Ascending aorta (tissue), 2 donors: ENCODE data around the gene HNF1B. TPM values are rescaled to one million over a fixed set of nuclear protein-coding genes. Genes with fewer than 3 reads are reported as not detected.

Experiments used
- DNase-seq, 2 donors: peaks; one replicate each; pipeline ENCODE4 v3.0.0-alpha.2; 2019; ENCODE audit warnings: low spot score in 2 of 2
- H3K27ac ChIP-seq, 2 donors: fragments of 200-600 bp; sonication (generic); one replicate each; pipeline ENCODE4 v1.5.1; 2016 to 2017; ENCODE audit warnings: mild to moderate bottlenecking in 1 of 2
- H3K27me3 ChIP-seq: fragments of 200-600 bp; sonication (generic); one replicate; pipeline ENCODE4 v1.5.1; 2017
- H3K36me3 ChIP-seq, 2 donors: fragments of 200-600 bp; sonication (generic); one replicate each; pipeline ENCODE4 v1.5.1; 2016
- H3K4me1 ChIP-seq, 2 donors: fragments of 200-600 bp; sonication (generic); one replicate each; pipeline ENCODE4 v1.5.1; 2016 to 2017; ENCODE audit warnings: mild to moderate bottlenecking in 1 of 2
- H3K4me3 ChIP-seq, 2 donors: fragments of 200-600 bp; sonication (generic); one replicate each; pipeline ENCODE4 v1.5.1; 2016 to 2017; ENCODE audit warnings: mild to moderate bottlenecking in 1 of 2
- H3K9me3 ChIP-seq, 2 donors: fragments of 200-600 bp; sonication (generic); one replicate each; pipeline ENCODE4 v1.5.1; 2016
- intact Hi-C: fragments of 100-400 bp; cut with DNase I; formaldehyde crosslinking; loops from one replicate; pipeline ENCODE4 v1.15.1; 2023
- total RNA-seq: library from RNA; depleted of rRNA; stranded (reverse); fragments of >200 nt; gene quantifications from one replicate; pipeline ENCODE4 v1.1.0, GENCODE V29; 2016
- TF ChIP-seq, protein P1 (sequence below), 3 experiments: fragments of 200-600 bp in 2 of 3; fragments of 450-650 bp in 1 of 3; sonication (generic) in 2 of 3; IDR thresholded peaks; one replicate each; pipeline ENCODE4 v1.5.1; 2016 to 2019; ENCODE audit warnings: antibody characterized with exemption in 3 of 3, mild to moderate bottlenecking in 1 of 3, moderate library complexity in 1 of 3

The HNF1B gene
- total RNA-seq, 1 donor from 2014 or later, result not detected

DNA sequence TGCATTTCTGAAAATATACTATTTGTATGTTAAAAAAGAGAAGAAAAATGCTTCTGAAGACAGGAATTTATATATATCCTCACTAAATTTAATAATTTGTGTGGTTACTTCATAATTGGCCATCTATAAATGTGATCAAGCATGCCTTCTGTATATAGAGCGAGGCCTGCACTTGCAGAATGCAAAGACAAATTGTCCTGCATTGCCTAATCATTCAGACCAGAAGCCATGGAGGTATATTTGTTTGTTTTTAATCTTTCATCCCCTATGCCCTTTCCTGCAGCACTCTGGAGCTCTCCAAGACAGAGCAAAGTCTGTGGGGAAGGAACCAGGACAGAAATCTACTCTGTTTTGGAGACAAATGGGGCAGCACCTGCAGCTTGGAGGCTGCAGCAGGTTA, 77.8 kb downstream of the HNF1B start:
- H3K4me3 ChIP-seq, result no peak overlapping the region
- H3K36me3 ChIP-seq, result no peaks in the 10 kb centered on the region
- no peaks in the 10 kb centered on the region for H3K27me3 ChIP-seq
- intact Hi-C loops, result no loop called here
- no peaks in the 10 kb centered on the region for H3K4me1 ChIP-seq
- TF ChIP-seq, protein P1, sequence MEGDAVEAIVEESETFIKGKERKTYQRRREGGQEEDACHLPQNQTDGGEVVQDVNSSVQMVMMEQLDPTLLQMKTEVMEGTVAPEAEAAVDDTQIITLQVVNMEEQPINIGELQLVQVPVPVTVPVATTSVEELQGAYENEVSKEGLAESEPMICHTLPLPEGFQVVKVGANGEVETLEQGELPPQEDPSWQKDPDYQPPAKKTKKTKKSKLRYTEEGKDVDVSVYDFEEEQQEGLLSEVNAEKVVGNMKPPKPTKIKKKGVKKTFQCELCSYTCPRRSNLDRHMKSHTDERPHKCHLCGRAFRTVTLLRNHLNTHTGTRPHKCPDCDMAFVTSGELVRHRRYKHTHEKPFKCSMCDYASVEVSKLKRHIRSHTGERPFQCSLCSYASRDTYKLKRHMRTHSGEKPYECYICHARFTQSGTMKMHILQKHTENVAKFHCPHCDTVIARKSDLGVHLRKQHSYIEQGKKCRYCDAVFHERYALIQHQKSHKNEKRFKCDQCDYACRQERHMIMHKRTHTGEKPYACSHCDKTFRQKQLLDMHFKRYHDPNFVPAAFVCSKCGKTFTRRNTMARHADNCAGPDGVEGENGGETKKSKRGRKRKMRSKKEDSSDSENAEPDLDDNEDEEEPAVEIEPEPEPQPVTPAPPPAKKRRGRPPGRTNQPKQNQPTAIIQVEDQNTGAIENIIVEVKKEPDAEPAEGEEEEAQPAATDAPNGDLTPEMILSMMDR (IDR thresholded peaks at IDR 0.05), result no peak
- DNase-seq, result no peak
- H3K9me3 ChIP-seq, result no peaks in the 10 kb centered on the region
- no peak overlapping the region for H3K27ac ChIP-seq

DNA sequence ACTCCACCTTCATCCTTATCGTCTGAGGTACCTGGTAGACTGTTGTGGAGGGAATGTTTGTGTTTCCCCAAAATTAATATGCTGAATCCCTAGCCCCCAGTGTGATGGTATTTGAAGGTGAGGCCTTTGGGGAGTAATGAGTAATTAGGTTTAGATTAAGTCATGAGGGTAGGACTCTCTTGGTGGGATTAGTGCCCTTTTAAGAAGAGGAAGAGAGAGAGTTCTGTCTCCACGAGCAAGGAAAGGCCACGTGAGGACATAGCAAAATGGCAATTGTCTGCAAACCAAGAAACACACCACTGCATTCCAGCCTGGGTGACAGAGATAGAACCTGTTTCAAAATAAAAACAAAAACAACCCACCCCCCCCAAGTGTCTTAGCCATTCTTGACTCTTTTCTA, 80.6 kb downstream of the HNF1B start:
- intact Hi-C loops, result no loop called here

DNA sequence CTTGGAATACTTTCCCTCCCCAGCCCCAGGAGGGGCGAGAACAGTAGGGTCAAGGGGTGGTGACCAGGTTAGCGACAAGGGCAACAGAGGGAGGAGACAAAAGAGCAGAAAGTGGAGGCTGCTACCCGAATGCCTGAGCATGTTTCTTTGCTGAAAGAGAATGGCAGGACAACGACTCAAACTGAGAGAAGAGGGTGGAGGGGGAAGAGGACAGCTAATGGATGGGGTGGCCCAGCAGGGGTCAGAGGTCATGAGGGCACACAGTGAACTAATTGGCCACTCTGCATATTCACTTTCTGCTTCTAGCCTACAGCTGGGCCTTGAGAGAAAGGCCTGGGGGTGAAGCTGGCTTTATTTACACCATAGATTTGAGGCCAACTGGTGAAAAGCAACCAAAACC, 82.5 kb downstream of the HNF1B start:
- Histone ChIP-seq H3K27ac (no peak overlapping the region), H3K4me3 (no peak overlapping the region), H3K36me3 (no peaks in the 10 kb centered on the region), H3K4me1 (no peaks in the 10 kb centered on the region), H3K9me3 (no peaks in the 10 kb centered on the region), H3K27me3 (no peaks in the 10 kb centered on the region)
- TF ChIP-seq, protein P1 (IDR thresholded peaks at IDR 0.05), result no peak
- no peak for DNase-seq
- intact Hi-C loops, result no loop called here

More for the DNA sequence above, 80.6 kb downstream of the HNF1B start:
- TF ChIP-seq, protein P1 (IDR thresholded peaks at IDR 0.05), result no peak
- H3K27me3 ChIP-seq, result no peaks in the 10 kb centered on the region
- no peaks in the 10 kb centered on the region for H3K36me3 ChIP-seq
- H3K4me3 ChIP-seq, result no peak overlapping the region
- H3K9me3 ChIP-seq, result no peaks in the 10 kb centered on the region
- no peak for DNase-seq
- no peaks in the 10 kb centered on the region for H3K4me1 ChIP-seq
- no peak overlapping the region for H3K27ac ChIP-seq

DNA sequence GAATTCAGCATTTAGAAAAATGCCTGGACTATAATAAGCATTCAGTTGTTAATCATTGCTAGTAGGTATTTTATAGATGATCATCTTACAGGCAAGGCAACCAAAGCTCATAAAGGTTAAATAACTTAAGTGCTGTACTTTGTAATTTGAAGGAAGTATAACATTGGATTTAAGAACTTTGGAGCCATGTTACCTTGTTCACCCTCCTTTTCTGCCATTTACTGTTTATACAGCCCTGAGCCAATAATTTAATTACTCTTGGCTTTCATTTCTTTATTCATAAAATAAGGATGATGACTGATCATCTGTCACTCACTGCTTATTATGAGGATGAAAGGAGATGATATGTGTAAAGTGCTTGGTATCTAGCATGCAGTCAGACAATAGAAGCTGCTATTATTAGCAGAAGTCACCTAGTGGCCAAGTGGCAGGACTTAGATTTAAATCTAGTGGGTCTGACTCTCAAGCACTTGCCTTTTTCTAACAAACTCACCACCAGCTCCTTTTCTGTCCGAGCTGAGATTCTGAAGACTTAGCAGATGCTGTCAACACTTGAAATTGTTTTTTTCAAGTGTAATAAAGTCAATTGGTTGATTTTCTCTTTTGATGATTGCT, 83.4 kb downstream of the HNF1B start:
- no peaks in the 10 kb centered on the region for H3K27me3 ChIP-seq
- no peaks in the 10 kb centered on the region for H3K4me1 ChIP-seq
- no peak overlapping the region for H3K27ac ChIP-seq
- DNase-seq, result no peak
- no peaks in the 10 kb centered on the region for H3K9me3 ChIP-seq
- intact Hi-C loops, result no loop called here
- TF ChIP-seq, protein P1 (IDR thresholded peaks at IDR 0.05), result no peak
- no peak overlapping the region for H3K4me3 ChIP-seq
- no peaks in the 10 kb centered on the region for H3K36me3 ChIP-seq

DNA sequence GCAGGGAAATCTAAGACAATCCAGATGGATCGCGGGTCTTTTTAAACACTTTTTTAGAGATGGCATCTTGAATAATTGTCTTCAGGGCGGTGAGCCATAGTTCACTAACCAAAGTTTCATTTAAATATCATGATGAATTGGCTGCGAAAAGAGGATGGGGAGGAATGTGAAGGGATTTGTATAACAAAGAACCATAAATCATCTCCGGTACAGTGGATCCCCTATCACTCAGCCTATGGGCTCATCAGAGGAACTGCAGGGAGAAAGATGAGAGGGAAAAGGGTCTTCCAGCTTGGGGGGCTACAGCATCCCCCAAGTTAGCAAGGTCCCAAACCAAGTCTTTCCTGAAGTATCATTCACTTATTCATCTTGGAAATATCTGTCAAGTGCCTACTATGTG, 84.9 kb downstream of the HNF1B start:
- Histone ChIP-seq H3K27ac (no peak overlapping the region), H3K27me3 (no peaks in the 10 kb centered on the region), H3K36me3 (no peaks in the 10 kb centered on the region), H3K9me3 (no peaks in the 10 kb centered on the region), H3K4me1 (no peaks in the 10 kb centered on the region), H3K4me3 (no peak overlapping the region)
- intact Hi-C loops, result no loop called here
- no peak for DNase-seq
- TF ChIP-seq, protein P1 (IDR thresholded peaks at IDR 0.05), result no peak

DNA sequence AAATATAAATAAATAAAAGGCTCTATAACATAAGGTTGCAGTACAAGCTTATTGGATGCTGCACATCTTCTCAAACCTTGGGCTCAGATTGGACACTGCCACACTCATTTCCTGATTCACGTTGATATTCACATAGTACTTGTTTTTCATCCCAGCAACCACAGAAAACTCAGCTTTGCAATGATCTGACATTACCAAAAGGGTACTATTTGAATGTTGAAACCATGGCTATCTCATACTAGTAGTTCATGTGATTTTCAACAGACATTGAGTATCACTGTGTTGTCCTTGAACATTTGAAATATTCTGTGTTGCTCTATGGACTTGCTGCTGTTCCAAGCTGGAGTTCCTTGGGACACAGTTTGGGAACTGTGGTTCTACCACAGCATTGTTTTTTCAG, 87.7 kb downstream of the HNF1B start:
- intact Hi-C loops, result no loop called here

More for the DNA sequence above, 87.7 kb downstream of the HNF1B start:
- DNase-seq, result no peak
- TF ChIP-seq, protein P1 (IDR thresholded peaks at IDR 0.05), result no peak
- H3K27ac ChIP-seq, result no peak overlapping the region
- no peaks in the 10 kb centered on the region for H3K9me3 ChIP-seq
- H3K4me3 ChIP-seq, result no peak overlapping the region
- no peaks in the 10 kb centered on the region for H3K4me1 ChIP-seq
- H3K36me3 ChIP-seq, result no peaks in the 10 kb centered on the region
- no peaks in the 10 kb centered on the region for H3K27me3 ChIP-seq
